Suprapubic skin (tissue), 4 donors: ENCODE data around the gene ADCY9.

Source experiments
- EP300 ChIP-seq: sonication (generic); formaldehyde crosslinking; IDR thresholded peaks from one replicate; pipeline ENCODE4 v1.6.1; 2017; ENCODE audit warnings: antibody characterized with exemption
- POLR2A ChIP-seq, 2 donors: fragments of 450-650 bp; IDR thresholded peaks; one replicate each; pipeline ENCODE4 v1.6.1; 2017; ENCODE audit warnings: antibody characterized with exemption in 2 of 2, mild to moderate bottlenecking in 2 of 2, moderate library complexity in 2 of 2
- POLR2AphosphoS5 ChIP-seq, 3 donors: sonication (generic); formaldehyde crosslinking; IDR thresholded peaks; one replicate each; pipeline ENCODE4 v1.6.1; 2017; ENCODE audit warnings: antibody characterized with exemption in 3 of 3
- TF ChIP-seq, protein P1 (sequence below), 2 donors: fragments of 200-600 bp in 1 of 2; fragments of 450-650 bp in 1 of 2; sonication (generic) in 1 of 2; IDR thresholded peaks; one replicate each; pipeline ENCODE4 v1.5.1; 2016 to 2019; ENCODE audit warnings: antibody characterized with exemption in 2 of 2, mild to moderate bottlenecking in 1 of 2, moderate library complexity in 1 of 2

- TF ChIP-seq POLR2A (IDR thresholded peaks at IDR 0.05) (no peak), POLR2AphosphoS5 (IDR thresholded peaks at IDR 0.05) (no peak), EP300 (no peak)
- TF ChIP-seq, protein P1, sequence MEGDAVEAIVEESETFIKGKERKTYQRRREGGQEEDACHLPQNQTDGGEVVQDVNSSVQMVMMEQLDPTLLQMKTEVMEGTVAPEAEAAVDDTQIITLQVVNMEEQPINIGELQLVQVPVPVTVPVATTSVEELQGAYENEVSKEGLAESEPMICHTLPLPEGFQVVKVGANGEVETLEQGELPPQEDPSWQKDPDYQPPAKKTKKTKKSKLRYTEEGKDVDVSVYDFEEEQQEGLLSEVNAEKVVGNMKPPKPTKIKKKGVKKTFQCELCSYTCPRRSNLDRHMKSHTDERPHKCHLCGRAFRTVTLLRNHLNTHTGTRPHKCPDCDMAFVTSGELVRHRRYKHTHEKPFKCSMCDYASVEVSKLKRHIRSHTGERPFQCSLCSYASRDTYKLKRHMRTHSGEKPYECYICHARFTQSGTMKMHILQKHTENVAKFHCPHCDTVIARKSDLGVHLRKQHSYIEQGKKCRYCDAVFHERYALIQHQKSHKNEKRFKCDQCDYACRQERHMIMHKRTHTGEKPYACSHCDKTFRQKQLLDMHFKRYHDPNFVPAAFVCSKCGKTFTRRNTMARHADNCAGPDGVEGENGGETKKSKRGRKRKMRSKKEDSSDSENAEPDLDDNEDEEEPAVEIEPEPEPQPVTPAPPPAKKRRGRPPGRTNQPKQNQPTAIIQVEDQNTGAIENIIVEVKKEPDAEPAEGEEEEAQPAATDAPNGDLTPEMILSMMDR (IDR thresholded peaks at IDR 0.05), result no peak
Measured at GRCh38 chr16:4140652-4141051, 24.4 kb upstream of the ADCY9 start.
